Body of pancreas (tissue), 4 donors: ENCODE results near the gene KRT79.

ENCODE experiments used
- POLR2A ChIP-seq, 3 donors: fragments of 450-650 bp; IDR thresholded peaks; one replicate each; pipeline ENCODE4 v1.6.1; 2016; ENCODE audit warnings: antibody characterized with exemption in 3 of 3, mild to moderate bottlenecking in 2 of 3
- TF ChIP-seq, protein P1 (sequence below), 7 experiments: fragments of 450-650 bp in 4 of 7; fragments of 200-600 bp in 3 of 7; sonication (generic) in 3 of 7; IDR thresholded peaks; one replicate each; pipeline ENCODE4 v1.5.1; 2016 to 2019; ENCODE audit warnings: antibody characterized with exemption in 7 of 7

DNA sequence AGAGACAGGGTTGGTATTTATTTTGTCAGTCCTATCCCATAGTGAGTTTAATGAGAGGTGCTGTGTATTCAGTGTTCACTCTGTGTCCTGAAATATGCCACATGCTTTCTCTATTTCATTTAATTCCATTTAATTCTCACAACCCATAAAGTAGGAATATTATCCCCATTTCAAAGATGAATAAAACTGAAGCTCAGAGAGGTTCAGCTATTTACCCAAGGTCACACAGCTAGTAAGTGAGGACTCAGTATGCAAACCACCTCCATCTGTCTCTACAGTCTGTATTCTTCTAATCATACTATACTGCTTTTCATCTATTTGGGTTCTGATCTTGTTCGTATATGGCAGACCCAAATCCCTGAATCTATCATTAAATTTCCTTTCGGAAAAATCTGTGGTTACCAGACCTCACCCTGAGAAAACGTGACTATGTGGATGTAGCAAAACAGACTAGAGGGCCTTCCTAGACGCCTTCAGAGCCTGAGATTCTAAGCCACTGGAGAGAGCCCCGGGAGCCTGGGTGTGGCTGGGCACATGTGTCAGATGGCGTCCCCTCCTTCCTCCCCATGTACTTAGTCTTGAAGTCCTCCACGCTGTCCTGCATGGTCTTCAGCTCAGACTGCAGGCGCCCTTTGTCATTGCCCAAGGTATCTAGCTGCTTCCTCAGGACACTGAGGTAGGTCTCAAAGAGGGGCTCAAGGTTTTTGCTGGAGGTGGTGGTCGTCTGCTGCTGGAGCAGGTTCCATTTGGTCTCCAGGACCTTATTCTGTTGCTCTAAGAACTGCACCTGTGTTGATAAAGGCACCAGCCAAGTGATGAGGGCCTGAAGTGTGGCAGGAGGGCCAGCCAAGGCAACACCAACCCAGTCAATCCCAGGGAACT lies 22.7 kb downstream of the KRT79 start:
- TF ChIP-seq, protein P1, sequence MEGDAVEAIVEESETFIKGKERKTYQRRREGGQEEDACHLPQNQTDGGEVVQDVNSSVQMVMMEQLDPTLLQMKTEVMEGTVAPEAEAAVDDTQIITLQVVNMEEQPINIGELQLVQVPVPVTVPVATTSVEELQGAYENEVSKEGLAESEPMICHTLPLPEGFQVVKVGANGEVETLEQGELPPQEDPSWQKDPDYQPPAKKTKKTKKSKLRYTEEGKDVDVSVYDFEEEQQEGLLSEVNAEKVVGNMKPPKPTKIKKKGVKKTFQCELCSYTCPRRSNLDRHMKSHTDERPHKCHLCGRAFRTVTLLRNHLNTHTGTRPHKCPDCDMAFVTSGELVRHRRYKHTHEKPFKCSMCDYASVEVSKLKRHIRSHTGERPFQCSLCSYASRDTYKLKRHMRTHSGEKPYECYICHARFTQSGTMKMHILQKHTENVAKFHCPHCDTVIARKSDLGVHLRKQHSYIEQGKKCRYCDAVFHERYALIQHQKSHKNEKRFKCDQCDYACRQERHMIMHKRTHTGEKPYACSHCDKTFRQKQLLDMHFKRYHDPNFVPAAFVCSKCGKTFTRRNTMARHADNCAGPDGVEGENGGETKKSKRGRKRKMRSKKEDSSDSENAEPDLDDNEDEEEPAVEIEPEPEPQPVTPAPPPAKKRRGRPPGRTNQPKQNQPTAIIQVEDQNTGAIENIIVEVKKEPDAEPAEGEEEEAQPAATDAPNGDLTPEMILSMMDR (IDR thresholded peaks at IDR 0.05) = no peak
- no peak for TF ChIP-seq POLR2A (IDR thresholded peaks at IDR 0.05)
